Measurements from ENCODE around the gene OMA1. TPM values are rescaled to one million over a fixed set of nuclear protein-coding genes. Genes with fewer than 3 reads are reported as not detected.

Gene OMA1
- polyA plus RNA-seq, 1 of the 3 experiments (the other 2 are of a cell fraction), result 6.9 TPM

DNA sequence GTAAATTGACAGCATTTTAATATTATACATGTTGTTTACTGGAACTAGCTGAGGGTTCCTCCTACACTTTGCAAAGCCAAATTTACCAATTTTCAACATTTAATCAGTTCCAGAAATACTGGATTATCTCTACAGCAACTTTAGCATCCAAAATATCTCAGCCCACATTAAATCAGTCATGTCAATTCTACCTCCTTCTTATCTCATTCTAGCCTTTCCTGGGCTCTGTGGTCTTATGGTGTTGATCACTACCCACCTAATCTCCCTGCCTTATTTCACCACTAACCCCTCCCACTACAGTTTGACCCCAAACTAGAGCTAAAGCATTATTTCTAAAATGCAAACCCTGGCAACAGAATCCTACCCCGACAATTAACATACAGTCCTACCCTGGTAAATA lies 3.3 kb downstream of the OMA1 start:
- H3K4me1 ChIP-seq (ENCODE audit: control insufficient read depth in 1 of 2, insufficient read depth in 2 of 2, low read depth in 1 of 2, low read length in 1 of 2), result peaks cover 2 to 3% of the 10 kb centered on the region in 2 experiments; a peak in 2 of 4 replicates
- DNase-seq, result no peak
- H3K27ac ChIP-seq (ENCODE audit: low read depth in 2 of 2, low read length in 1 of 2), result no peak overlapping the region
- no peaks in the 10 kb centered on the region for H3K79me2 ChIP-seq (ENCODE audit: insufficient read depth)
- no peaks in the 10 kb centered on the region for H3F3A ChIP-seq (replicated peaks; ENCODE audit: insufficient read depth)
- 94% methylated on average over 1 of the region's 1 CpG for WGBS (ENCODE audit: low lambda C conversion rate)
- H3K9ac ChIP-seq, result no peak overlapping the region
- H2AFZ ChIP-seq (ENCODE audit: low read depth), result no peak overlapping the region
- no peak overlapping the region for H3K4me3 ChIP-seq (ENCODE audit: low read depth in 2 of 2, low read length in 1 of 2)
- ChIA-PET POLR2A (interaction anchor here (0.5 kb wide), 1 partner anchor 1131 kb away, joined by 3 read pairs; no protein-coding TSS in a partner anchor), CTCF (interaction anchor here (0.8 to 1.9 kb wide), 2 partner anchors 27 to 109 kb away, joined by 3 to 13 read pairs; no protein-coding TSS in a partner anchor)
- no peak for TF ChIP-seq POLR2AphosphoS5 (IDR thresholded peaks at IDR 0.05; ENCODE audit: low read depth, low read length)
- no peak for TF ChIP-seq EP300 (IDR thresholded peaks at IDR 0.05; ENCODE audit: borderline replicate concordance in 1 of 2, low read depth in 1 of 2, low read length in 1 of 2)
- TF ChIP-seq JUND (IDR thresholded peaks at IDR 0.05), result no peak
- TF ChIP-seq, protein P1, sequence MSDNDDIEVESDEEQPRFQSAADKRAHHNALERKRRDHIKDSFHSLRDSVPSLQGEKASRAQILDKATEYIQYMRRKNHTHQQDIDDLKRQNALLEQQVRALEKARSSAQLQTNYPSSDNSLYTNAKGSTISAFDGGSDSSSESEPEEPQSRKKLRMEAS (IDR thresholded peaks at IDR 0.05; ENCODE audit: low read depth), result no peak
- no peak for TF ChIP-seq NFIC (IDR thresholded peaks at IDR 0.05; ENCODE audit: borderline replicate concordance)
- TF ChIP-seq NRF1 (IDR thresholded peaks at IDR 0.05; ENCODE audit: low read depth, low read length), result no peak
- no peak for TF ChIP-seq FOSL2 (IDR thresholded peaks at IDR 0.05; ENCODE audit: borderline replicate concordance, low read depth)
- TF ChIP-seq MXI1 (IDR thresholded peaks at IDR 0.05; ENCODE audit: low read depth, low read length), result no peak
- no peak for TF ChIP-seq SIN3A (IDR thresholded peaks at IDR 0.05; ENCODE audit: borderline replicate concordance, low read depth, low read length)
- TF ChIP-seq ELF1 (IDR thresholded peaks at IDR 0.05), result no peak
- TF ChIP-seq EZH2phosphoT487 (IDR thresholded peaks at IDR 0.05; ENCODE audit: borderline replicate concordance, low read depth), result no peak
- TF ChIP-seq, protein P2, sequence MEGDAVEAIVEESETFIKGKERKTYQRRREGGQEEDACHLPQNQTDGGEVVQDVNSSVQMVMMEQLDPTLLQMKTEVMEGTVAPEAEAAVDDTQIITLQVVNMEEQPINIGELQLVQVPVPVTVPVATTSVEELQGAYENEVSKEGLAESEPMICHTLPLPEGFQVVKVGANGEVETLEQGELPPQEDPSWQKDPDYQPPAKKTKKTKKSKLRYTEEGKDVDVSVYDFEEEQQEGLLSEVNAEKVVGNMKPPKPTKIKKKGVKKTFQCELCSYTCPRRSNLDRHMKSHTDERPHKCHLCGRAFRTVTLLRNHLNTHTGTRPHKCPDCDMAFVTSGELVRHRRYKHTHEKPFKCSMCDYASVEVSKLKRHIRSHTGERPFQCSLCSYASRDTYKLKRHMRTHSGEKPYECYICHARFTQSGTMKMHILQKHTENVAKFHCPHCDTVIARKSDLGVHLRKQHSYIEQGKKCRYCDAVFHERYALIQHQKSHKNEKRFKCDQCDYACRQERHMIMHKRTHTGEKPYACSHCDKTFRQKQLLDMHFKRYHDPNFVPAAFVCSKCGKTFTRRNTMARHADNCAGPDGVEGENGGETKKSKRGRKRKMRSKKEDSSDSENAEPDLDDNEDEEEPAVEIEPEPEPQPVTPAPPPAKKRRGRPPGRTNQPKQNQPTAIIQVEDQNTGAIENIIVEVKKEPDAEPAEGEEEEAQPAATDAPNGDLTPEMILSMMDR (IDR thresholded peaks at IDR 0.05), result no peak
- no peaks in the 10 kb centered on the region for H3K9me3 ChIP-seq
- no peaks in the 10 kb centered on the region for H3K27me3 ChIP-seq (ENCODE audit: insufficient read depth)
- no peaks in the 10 kb centered on the region for H4K20me1 ChIP-seq (ENCODE audit: insufficient read depth)
- peaks cover 0 to 2% of the 10 kb centered on the region in 2 experiments for H3K36me3 ChIP-seq (replicated peaks in 1 of 2; ENCODE audit: control insufficient read depth in 1 of 2, insufficient read depth in 2 of 2, low read length in 1 of 2)
- no peak overlapping the region for H3K4me2 ChIP-seq
- no peaks in the 10 kb centered on the region for H3K9me2 ChIP-seq

DNA sequence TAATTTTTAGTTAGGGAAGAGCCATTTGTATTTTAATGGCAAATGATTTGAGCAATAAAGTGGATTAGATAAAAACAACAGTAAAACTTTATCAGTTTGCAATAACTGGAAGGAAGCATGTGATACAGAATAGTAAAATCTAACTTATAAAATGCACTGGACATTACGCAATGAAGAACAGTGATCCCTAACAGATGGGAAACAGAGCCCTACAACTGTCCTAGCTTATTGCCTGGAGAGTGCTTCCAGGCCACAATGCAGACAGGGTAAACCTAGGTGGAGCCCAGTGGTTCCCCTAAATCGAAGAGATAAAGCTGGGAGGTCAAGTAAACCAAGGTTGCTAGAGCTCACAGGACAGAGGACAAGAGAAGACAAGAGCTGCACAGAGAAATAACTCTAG lies 7.0 kb downstream of the OMA1 start:
- Histone ChIP-seq H3K27ac (ENCODE audit: low read depth in 2 of 2, low read length in 1 of 2) (no peak overlapping the region), H3K9me2 (no peaks in the 10 kb centered on the region), H3K79me2 (ENCODE audit: insufficient read depth) (no peaks in the 10 kb centered on the region), H3F3A (replicated peaks; ENCODE audit: insufficient read depth) (no peaks in the 10 kb centered on the region), H3K4me2 (no peak overlapping the region), H4K20me1 (ENCODE audit: insufficient read depth) (no peaks in the 10 kb centered on the region), H3K27me3 (ENCODE audit: insufficient read depth) (no peaks in the 10 kb centered on the region), H2AFZ (ENCODE audit: low read depth) (no peak overlapping the region), H3K9me3 (no peaks in the 10 kb centered on the region), H3K9ac (no peak overlapping the region), H3K4me1 (ENCODE audit: control insufficient read depth in 1 of 2, insufficient read depth in 2 of 2, low read depth in 1 of 2, low read length in 1 of 2) (no peaks in the 10 kb centered on the region; a peak in 2 of 4 replicates), H3K36me3 (replicated peaks in 1 of 2; ENCODE audit: control insufficient read depth in 1 of 2, insufficient read depth in 2 of 2, low read length in 1 of 2) (peaks cover 0 to 4% of the 10 kb centered on the region in 2 experiments), H3K4me3 (ENCODE audit: low read depth in 2 of 2, low read length in 1 of 2) (no peak overlapping the region)
- POLR2A ChIA-PET, result no interaction called here
- CTCF ChIA-PET, result interaction anchor here (1.1 to 2.5 kb wide), 3 partner anchors 12 to 24 kb away, joined by 3 to 16 read pairs (median 4); no protein-coding TSS in a partner anchor
- DNase-seq, result no peak
- 60% methylated on average over 2 of the region's 2 CpGs for WGBS (ENCODE audit: low lambda C conversion rate)
- TF ChIP-seq RAD21 (IDR thresholded peaks at IDR 0.05; ENCODE audit: low read length) (no peak), RFX5 (IDR thresholded peaks at IDR 0.05; ENCODE audit: low read length) (no peak), EZH2phosphoT487 (IDR thresholded peaks at IDR 0.05; ENCODE audit: borderline replicate concordance, low read depth) (no peak), GABPA (IDR thresholded peaks at IDR 0.05; ENCODE audit: low read depth) (no peak), FOSL2 (IDR thresholded peaks at IDR 0.05; ENCODE audit: borderline replicate concordance, low read depth) (no peak), POLR2AphosphoS5 (IDR thresholded peaks at IDR 0.05; ENCODE audit: low read depth, low read length) (no peak), FOXJ3 (CRISPR knock-in tag; IDR thresholded peaks at IDR 0.05) (no peak), RCOR1 (IDR thresholded peaks at IDR 0.05; ENCODE audit: low read length) (no peak), EP300 (IDR thresholded peaks at IDR 0.05; ENCODE audit: borderline replicate concordance in 1 of 2, low read depth in 1 of 2, low read length in 1 of 2) (no peak), MXI1 (IDR thresholded peaks at IDR 0.05; ENCODE audit: low read depth, low read length) (no peak), SMC3 (IDR thresholded peaks at IDR 0.05; ENCODE audit: low read depth, low read length) (no peak)
- TF ChIP-seq, protein P2 (IDR thresholded peaks at IDR 0.05), result no peak
- TF ChIP-seq, protein P1 (IDR thresholded peaks at IDR 0.05; ENCODE audit: low read depth), result no peak
